IMR-90 (cell line): ENCODE measurements around the gene ARHGEF16. TPM values are rescaled to one million over a fixed set of nuclear protein-coding genes. Genes with fewer than 3 reads are reported as not detected.

ENCODE experiments used
- ATAC-seq: fragments of 200-7000 bp; cut with Tn5 transposase; 2 replicates; pipeline ENCODE4 v1.9.1; 2020; ENCODE audit warnings: low read depth, mild to moderate bottlenecking, moderate library complexity
- BruUV-seq: library from RNA; stranded (reverse); fragments of 400-500 nt; replicated peaks from 2 replicates; lab custom pipeline; 2021; lab: Mats Ljungman, UMichigan
- CTCF ChIA-PET: fragments of 300-600 bp; formaldehyde crosslinking; extraction: SDS; loops from one replicate; lab custom pipeline; 2021; ENCODE audit warnings: antibody characterized with exemption; lab: Yijun Ruan, JAX
- POLR2A ChIA-PET: fragments of 300-600 bp; sonication (Branson Sonifier 250); formaldehyde crosslinking; loops from one replicate; lab custom pipeline; 2022; ENCODE audit warnings: antibody characterized with exemption; ENCODE audit not compliant: unreplicated experiment; lab: Charles Lee
- DNase-seq: peaks from one replicate; pipeline ENCODE4 v3.0.0; 2013
- H2AFZ ChIP-seq: replicated peaks from 2 replicates; pipeline ENCODE3; 2013; ENCODE audit warnings: low read length, mild to moderate bottlenecking; ENCODE audit not compliant: poor library complexity
- H2AK5ac ChIP-seq: 2 replicates; pipeline ENCODE4 v1.6.1; 2013; ENCODE audit warnings: low read depth, low read length, inconsistent platforms
- H2AK9ac ChIP-seq: replicated peaks from 2 replicates; pipeline ENCODE3; 2013; ENCODE audit warnings: mild to moderate bottlenecking, low read depth, low read length, moderate library complexity; ENCODE audit not compliant: poor library complexity
- H2BK120ac ChIP-seq: 2 replicates; pipeline ENCODE4 v1.6.1; 2013; ENCODE audit warnings: low read depth, low read length, inconsistent platforms
- H2BK15ac ChIP-seq: 3 replicates; pipeline ENCODE4 v1.6.1; 2013; ENCODE audit warnings: low read depth, low read length, inconsistent platforms
- H2BK20ac ChIP-seq: 2 replicates; pipeline ENCODE4 v1.6.1; 2013; ENCODE audit warnings: low read depth, mild to moderate bottlenecking, inconsistent platforms, low read length, moderate library complexity
- H2BK5ac ChIP-seq: 2 replicates; pipeline ENCODE4 v1.6.1; 2013; ENCODE audit warnings: mild to moderate bottlenecking, low read depth, low read length, inconsistent platforms; ENCODE audit not compliant: poor library complexity, severe bottlenecking
- H3K14ac ChIP-seq: replicated peaks from 2 replicates; pipeline ENCODE4 v1.6.1; 2013; ENCODE audit warnings: low read depth, low read length, inconsistent platforms
- H3K18ac ChIP-seq: 2 replicates; pipeline ENCODE4 v1.6.1; 2013; ENCODE audit warnings: low read depth, low read length, control low read depth
- H3K23ac ChIP-seq: 2 replicates; pipeline ENCODE4 v1.6.1; 2013; ENCODE audit warnings: low read depth, low read length, inconsistent platforms
- H3K27ac ChIP-seq: 2 replicates; pipeline ENCODE4 v1.5.1; 2013; ENCODE audit warnings: mild to moderate bottlenecking, control low read depth, low read length; ENCODE audit not compliant: insufficient read depth
- H3K27me3 ChIP-seq: 2 replicates; pipeline ENCODE4 v1.6.1; 2013; ENCODE audit warnings: low read length; ENCODE audit not compliant: control insufficient read depth, insufficient read depth
- H3K36me3 ChIP-seq: 2 replicates; pipeline ENCODE4 v1.6.1; 2013; ENCODE audit warnings: low read length, mixed read lengths; ENCODE audit not compliant: control insufficient read depth, insufficient read depth
- H3K4ac ChIP-seq: 2 replicates; pipeline ENCODE4 v1.6.1; 2013; ENCODE audit warnings: low read depth, low read length, inconsistent platforms
- H3K4me1 ChIP-seq: 2 replicates; pipeline ENCODE4 v1.6.1; 2013; ENCODE audit warnings: low read length, mixed read lengths; ENCODE audit not compliant: control insufficient read depth, insufficient read depth
- H3K4me2 ChIP-seq: 2 replicates; pipeline ENCODE4 v1.6.1; 2013; ENCODE audit warnings: low read depth, mild to moderate bottlenecking, control low read depth, low read length, moderate library complexity
- H3K4me3 ChIP-seq: 2 replicates; pipeline ENCODE4 v1.5.1; 2013; ENCODE audit warnings: low read depth, mild to moderate bottlenecking, control low read depth, low read length, moderate library complexity; ENCODE audit not compliant: insufficient read depth
- H3K56ac ChIP-seq: 2 replicates; pipeline ENCODE4 v1.6.1; 2013; ENCODE audit warnings: low read length, inconsistent platforms; ENCODE audit not compliant: insufficient read depth; ENCODE audit errors: extremely low read depth
- H3K79me1 ChIP-seq, 2 experiments: 2 replicates each; pipeline ENCODE4 v1.6.1; 2013; ENCODE audit warnings: low read length in 2 of 2, inconsistent platforms in 1 of 2, low read depth in 1 of 2
- H3K9ac ChIP-seq: 2 replicates; pipeline ENCODE4 v1.6.1; 2013; ENCODE audit warnings: low read depth, low read length, control low read depth
- H3K9me1 ChIP-seq: 2 replicates; pipeline ENCODE4 v1.6.1; 2013; ENCODE audit warnings: low read length, inconsistent platforms; ENCODE audit not compliant: insufficient read depth
- H3K9me3 ChIP-seq: 2 replicates; pipeline ENCODE4 v1.6.1; 2013; ENCODE audit warnings: low read length; ENCODE audit not compliant: control insufficient read depth, insufficient read depth
- H4K20me1 ChIP-seq: 2 replicates; pipeline ENCODE4 v1.6.1; 2013; ENCODE audit warnings: low read length, inconsistent platforms; ENCODE audit not compliant: insufficient read depth
- H4K5ac ChIP-seq: 2 replicates; pipeline ENCODE4 v1.6.1; 2013; ENCODE audit warnings: mild to moderate bottlenecking, low read depth, low read length, control low read depth
- H4K8ac ChIP-seq, 2 experiments: 2 replicates each; pipeline ENCODE4 v1.6.1; 2013; ENCODE audit warnings: low read depth in 2 of 2, low read length in 2 of 2, control low read depth in 1 of 2, inconsistent platforms in 1 of 2
- H4K91ac ChIP-seq: 2 replicates; pipeline ENCODE4 v1.6.1; 2013; ENCODE audit warnings: low read depth, low read length, inconsistent platforms; ENCODE audit not compliant: insufficient read depth
- BHLHE40 ChIP-seq: fragments of 150-350 bp; IDR thresholded peaks from 2 replicates; pipeline ENCODE4 v1.6.1; 2016; ENCODE audit warnings: mild to moderate bottlenecking, low read depth, low read length
- CEBPB ChIP-seq: IDR thresholded peaks from 2 replicates; pipeline ENCODE4 v1.6.1; 2012; ENCODE audit warnings: low read depth, low read length, improper control_type of control experiment
- CHD1 ChIP-seq: IDR thresholded peaks from 2 replicates; pipeline ENCODE4 v1.6.1; 2012; ENCODE audit warnings: low read depth, low read length, improper control_type of control experiment
- CTCF ChIP-seq: conservative IDR thresholded peaks from 2 replicates; pipeline ENCODE4 v1.5.1; 2012; ENCODE audit warnings: mild to moderate bottlenecking, low read depth, low read length, improper control_type of control experiment
- ELK1 ChIP-seq: fragments of 150-350 bp; IDR thresholded peaks from 2 replicates; pipeline ENCODE4 v1.6.1; 2016; ENCODE audit warnings: low read depth, mild to moderate bottlenecking, low read length, moderate library complexity, borderline replicate concordance
- FOS ChIP-seq: fragments of 150-350 bp; IDR thresholded peaks from 2 replicates; pipeline ENCODE4 v1.6.1; 2016; ENCODE audit warnings: low read depth, low read length
- MAFK ChIP-seq: IDR thresholded peaks from 2 replicates; pipeline ENCODE4 v1.6.1; 2012; ENCODE audit warnings: low read depth, low read length, improper control_type of control experiment
- MAZ ChIP-seq: IDR thresholded peaks from 2 replicates; pipeline ENCODE4 v1.6.1; 2012; ENCODE audit warnings: low read depth, mild to moderate bottlenecking, low read length, improper control_type of control experiment, moderate library complexity, borderline replicate concordance
- MXI1 ChIP-seq: IDR thresholded peaks from 2 replicates; pipeline ENCODE4 v1.6.1; 2012; ENCODE audit warnings: low read depth, mild to moderate bottlenecking, low read length, moderate library complexity, borderline replicate concordance
- NFE2L2 ChIP-seq: fragments of 150-350 bp; IDR thresholded peaks from 2 replicates; pipeline ENCODE4 v1.6.1; 2016; ENCODE audit warnings: low read depth, mild to moderate bottlenecking, low read length
- POLR2A ChIP-seq: IDR thresholded peaks from 2 replicates; pipeline ENCODE4 v1.6.1; 2012; ENCODE audit warnings: mild to moderate bottlenecking, low read depth, low read length
- RCOR1 ChIP-seq: IDR thresholded peaks from 2 replicates; pipeline ENCODE4 v1.6.1; 2012; ENCODE audit warnings: mild to moderate bottlenecking, low read length, improper control_type of control experiment; ENCODE audit not compliant: insufficient replicate concordance
- RFX5 ChIP-seq: IDR thresholded peaks from 2 replicates; pipeline ENCODE4 v1.8.0; 2012; ENCODE audit warnings: low read depth, mild to moderate bottlenecking, low read length, moderate library complexity
- SMC3 ChIP-seq: fragments of 150-350 bp; IDR thresholded peaks from 2 replicates; pipeline ENCODE4 v1.6.1; 2016; ENCODE audit warnings: low read depth, mild to moderate bottlenecking, antibody characterized with exemption, low read length, moderate library complexity
- USF2 ChIP-seq: fragments of 150-350 bp; IDR thresholded peaks from 2 replicates; pipeline ENCODE4 v1.6.1; 2017; ENCODE audit warnings: mild to moderate bottlenecking, antibody characterized with exemption, low read length, low read depth
- WGBS, 2 experiments: methylation state at CpG; one replicate each; pipeline versions ENCODE4 v1.1.5 to v1.1.7; 2013; ENCODE audit warnings: missing lambda C conversion rate in 2 of 2; ENCODE audit not compliant: insufficient read length in 1 of 2; ENCODE audit errors: extremely low coverage in 2 of 2; 5-methylcytosine and 5-hydroxymethylcytosine counted together
- dilution Hi-C: fragments of 300-500 bp; cut with HindIII; formaldehyde crosslinking; loops from one replicate; pipeline ENCODE4 v1.14.3; 2018; ENCODE audit warnings: low sequenced_read_pairs; ENCODE audit not compliant: unreplicated experiment
- in situ Hi-C: fragments of 300-500 bp; cut with MboI; formaldehyde crosslinking; loops from 3 replicates; pipeline ENCODE4 v1.14.3; 2019; ENCODE audit warnings: low sequenced_read_pairs, inconsistent platforms, mixed read lengths
- intact Hi-C: fragments of 100-400 bp; cut with micrococcal nuclease; formaldehyde crosslinking; loops from 2 replicates; pipeline ENCODE4 v1.10.0; 2022
- polyA plus RNA-seq, 3 experiments: library from polyadenylated mRNA; depleted of rRNA; stranded (reverse); fragments of >200 nt; gene quantifications; 2 replicates each; pipeline ENCODE4 v1.2.3, GENCODE V29; 2012; ENCODE audit warnings: low replicate concordance in 1 of 3
- total RNA-seq: library from RNA; depleted of rRNA; stranded (reverse); fragments of >200 nt; gene quantifications from 2 replicates; pipeline ENCODE4 v1.2.3, GENCODE V29; 2012

The ARHGEF16 gene
- total and polyA plus RNA-seq, 2 of the 4 experiments (the other 2 are of a cell fraction) = 0.18 to 0.39 TPM

- ATAC-seq (no peak), DNase-seq (no peak)
- H3K14ac ChIP-seq = no peak overlapping the region
- WGBS, 2 experiments = 79% methylated on average over 8 of the region's 22 CpGs; no CpG with 5 or more reads in 1 of the 2 experiments
- H3K9me1 ChIP-seq = peaks cover 3% of the 10 kb centered on the region; the same call in 1 of the 2 replicates
- no peaks in the 10 kb centered on the region for H3K9me3 ChIP-seq
- no peak overlapping the region for H3K4ac ChIP-seq
- intact Hi-C loops = loop anchor here (5.0 to 10.0 kb wide), 2 partner anchors 43 to 225 kb away; no protein-coding TSS in a partner anchor
- no peak overlapping the region for H4K5ac ChIP-seq
- H3K4me2 ChIP-seq = no peak overlapping the region
- no peak overlapping the region for H2AFZ ChIP-seq
- H3K27ac ChIP-seq = no peak overlapping the region
- in situ Hi-C loops = loop anchor here (5.0 kb wide), 1 partner anchor 53 kb away; no protein-coding TSS in a partner anchor
- H3K27me3 ChIP-seq = no peaks in the 10 kb centered on the region
- no TSS peak for BruUV-seq
- H3K23ac ChIP-seq = no peak overlapping the region
- H4K91ac ChIP-seq = no peak overlapping the region
- no peak overlapping the region for H4K8ac ChIP-seq
- POLR2A ChIA-PET = no interaction called here
- H3K4me3 ChIP-seq = no peak overlapping the region
- H3K4me1 ChIP-seq = peaks cover 2% of the 10 kb centered on the region; the same call in 1 of the 2 replicates
- no peak overlapping the region for H2BK5ac ChIP-seq
- no peak overlapping the region for H2AK9ac ChIP-seq
- no peak overlapping the region for H3K56ac ChIP-seq
- TF ChIP-seq CHD1 (no peak), NFE2L2 (no peak), BHLHE40 (no peak), MAZ (no peak), SMC3 (no peak), POLR2A (no peak), RFX5 (no peak), RCOR1 (no peak), CEBPB (no peak), USF2 (no peak), MAFK (no peak), CTCF (no peak), ELK1 (no peak), MXI1 (no peak), FOS (no peak)
- H4K20me1 ChIP-seq = no peaks in the 10 kb centered on the region
- no peak overlapping the region for H2BK20ac ChIP-seq
- no peaks in the 10 kb centered on the region for H3K79me1 ChIP-seq
- dilution Hi-C loops = no loop called here
- H3K36me3 ChIP-seq = no peaks in the 10 kb centered on the region
- no peak overlapping the region for H2BK15ac ChIP-seq
- H2BK120ac ChIP-seq = no peak overlapping the region
- no peak overlapping the region for H3K18ac ChIP-seq
- no peak overlapping the region for H3K9ac ChIP-seq
- CTCF ChIA-PET = no interaction called here
- no peak overlapping the region for H2AK5ac ChIP-seq
Measured at GRCh38 chr1:3499611-3500010, 45.1 kb downstream of the ARHGEF16 start.
